HEK293 (cell line): ENCODE data around the gene PDE1C.

Experiments
- CTCF ChIA-PET: fragments of 350-600 bp; formaldehyde crosslinking; extraction: SDS; loops from one replicate; lab custom pipeline; 2021; ENCODE audit warnings: antibody characterized with exemption; lab: Yijun Ruan, JAX
- POLR2A ChIA-PET: fragments of 300-600 bp; formaldehyde crosslinking; extraction: SDS; loops from one replicate; lab custom pipeline; 2020; ENCODE audit warnings: antibody characterized with exemption, inconsistent platforms; lab: Yijun Ruan, JAX
- H3K27ac ChIP-seq: fragments of 200-500 bp; sonication (Bioruptor generic); 2 replicates; pipeline ENCODE4 v1.5.1; 2014; ENCODE audit warnings: low read depth, low read length, control low read depth, inconsistent platforms; ENCODE audit errors: extremely low read depth
- H3K36me3 ChIP-seq, 2 experiments: fragments of 200-500 bp in 1 of 2; sonication (Bioruptor generic) in 1 of 2; 1 replicate in 1 of 2; 2 replicates in 1 of 2; pipeline ENCODE4 v1.5.1; 2014 to 2017; ENCODE audit warnings: inconsistent platforms in 2 of 2, low read length in 2 of 2; ENCODE audit not compliant: control insufficient read depth in 2 of 2, insufficient read depth in 1 of 2
- H3K4me1 ChIP-seq: fragments of 200-500 bp; sonication (Bioruptor generic); 2 replicates; pipeline ENCODE4 v1.5.1; 2014; ENCODE audit warnings: mild to moderate bottlenecking, low read length, inconsistent platforms; ENCODE audit not compliant: control insufficient read depth, insufficient read depth
- H3K4me3 ChIP-seq: 2 replicates; pipeline ENCODE4 v1.5.1; 2011; ENCODE audit warnings: low read depth, mild to moderate bottlenecking, control low read depth, low read length, moderate library complexity
- H3K9me3 ChIP-seq: fragments of 200-500 bp; sonication (Bioruptor generic); 2 replicates; pipeline ENCODE4 v1.5.1; 2014; ENCODE audit warnings: low read depth, low read length, inconsistent platforms; ENCODE audit not compliant: control insufficient read depth, insufficient read depth
- HOXA7 ChIP-seq: sonication (generic); formaldehyde crosslinking; IDR thresholded peaks from 2 replicates; pipeline ENCODE4 v1.8.1; 2022; ENCODE audit warnings: missing genetic modification reagents, borderline replicate concordance
- MZF1 ChIP-seq: fragments of 450-650 bp; formaldehyde crosslinking; IDR thresholded peaks from 2 replicates; pipeline ENCODE4 v1.5.1; 2017; ENCODE audit warnings: missing biosample characterization, missing genetic modification characterization, borderline replicate concordance
- REPIN1 ChIP-seq: fragments of 450-650 bp; formaldehyde crosslinking; IDR thresholded peaks from 2 replicates; pipeline ENCODE4 v1.5.1; 2017; ENCODE audit warnings: missing biosample characterization, missing genetic modification characterization, low read depth
- SCRT1 ChIP-seq: fragments of 450-650 bp; formaldehyde crosslinking; IDR thresholded peaks from 2 replicates; pipeline ENCODE4 v1.5.1; 2016; ENCODE audit warnings: missing biosample characterization, missing genetic modification characterization, borderline replicate concordance
- SCRT2 ChIP-seq: fragments of 450-650 bp; formaldehyde crosslinking; IDR thresholded peaks from 2 replicates; pipeline ENCODE4 v1.5.1; 2016; ENCODE audit warnings: missing biosample characterization, missing genetic modification characterization
- SP2 ChIP-seq: fragments of 450-650 bp; formaldehyde crosslinking; IDR thresholded peaks from 2 replicates; pipeline ENCODE4 v1.5.1; 2016; ENCODE audit warnings: missing biosample characterization, missing genetic modification characterization
- ZBTB7A ChIP-seq: fragments of 450-650 bp; formaldehyde crosslinking; IDR thresholded peaks from 2 replicates; pipeline ENCODE4 v1.5.1; 2016; ENCODE audit warnings: low read depth, missing biosample characterization, missing genetic modification characterization
- ZEB2 ChIP-seq: fragments of 450-650 bp; formaldehyde crosslinking; IDR thresholded peaks from 2 replicates; pipeline ENCODE4 v1.5.1; 2016; ENCODE audit warnings: missing biosample characterization, missing genetic modification characterization
- ZFP37 ChIP-seq: fragments of 450-650 bp; formaldehyde crosslinking; IDR thresholded peaks from 2 replicates; pipeline ENCODE4 v1.5.1; 2016; ENCODE audit warnings: missing biosample characterization, missing genetic modification characterization
- ZNF132 ChIP-seq: fragments of 450-650 bp; formaldehyde crosslinking; IDR thresholded peaks from 2 replicates; pipeline ENCODE4 v1.5.1; 2017; ENCODE audit warnings: missing biosample characterization, missing genetic modification characterization, borderline replicate concordance
- ZNF174 ChIP-seq: fragments of 450-650 bp; formaldehyde crosslinking; IDR thresholded peaks from 2 replicates; pipeline ENCODE4 v1.5.0; 2017; ENCODE audit warnings: missing biosample characterization, mild to moderate bottlenecking, missing genetic modification characterization
- ZNF2 ChIP-seq: fragments of 450-650 bp; formaldehyde crosslinking; IDR thresholded peaks from 2 replicates; pipeline ENCODE4 v1.5.1; 2016; ENCODE audit warnings: missing biosample characterization, missing genetic modification characterization
- ZNF239 ChIP-seq: fragments of 450-650 bp; formaldehyde crosslinking; IDR thresholded peaks from 2 replicates; pipeline ENCODE4 v1.5.1; 2016; ENCODE audit warnings: missing biosample characterization, missing genetic modification characterization
- ZNF24 ChIP-seq: fragments of 450-650 bp; formaldehyde crosslinking; IDR thresholded peaks from 2 replicates; pipeline ENCODE4 v1.5.1; 2016; ENCODE audit warnings: missing biosample characterization, missing genetic modification characterization
- ZNF266 ChIP-seq: fragments of 450-650 bp; formaldehyde crosslinking; IDR thresholded peaks from 2 replicates; pipeline ENCODE4 v1.5.1; 2016; ENCODE audit warnings: missing biosample characterization, missing genetic modification characterization, low read depth
- ZNF366 ChIP-seq: fragments of 450-650 bp; formaldehyde crosslinking; conservative IDR thresholded peaks from 2 replicates; pipeline ENCODE4 v1.5.1; 2016; ENCODE audit warnings: missing biosample characterization, missing genetic modification characterization
- ZNF549 ChIP-seq: fragments of 450-650 bp; IDR thresholded peaks from 2 replicates; pipeline ENCODE4 v1.5.1; 2018; ENCODE audit warnings: missing biosample characterization, missing genetic modification characterization, mild to moderate bottlenecking, inconsistent platforms, moderate library complexity
- ZNF560 ChIP-seq: fragments of 450-650 bp; formaldehyde crosslinking; IDR thresholded peaks from 2 replicates; pipeline ENCODE4 v1.5.1; 2017; ENCODE audit warnings: missing biosample characterization, missing genetic modification characterization, borderline replicate concordance
- ZNF664 ChIP-seq: fragments of 450-650 bp; formaldehyde crosslinking; IDR thresholded peaks from 2 replicates; pipeline ENCODE4 v1.5.1; 2016; ENCODE audit warnings: missing biosample characterization, missing genetic modification characterization
- ZNF785 ChIP-seq: fragments of 450-650 bp; formaldehyde crosslinking; IDR thresholded peaks from 2 replicates; pipeline ENCODE4 v1.5.1; 2016; ENCODE audit warnings: missing biosample characterization, missing genetic modification characterization
- ZSCAN30 ChIP-seq: fragments of 450-650 bp; IDR thresholded peaks from 2 replicates; pipeline ENCODE4 v1.5.1; 2018; ENCODE audit warnings: missing biosample characterization, mild to moderate bottlenecking, missing genetic modification characterization, moderate library complexity
- TF ChIP-seq, protein P1 (sequence below): fragments of 450-650 bp; formaldehyde crosslinking; optimal IDR thresholded peaks from 2 replicates; pipeline ENCODE3; 2016; ENCODE audit warnings: missing biosample characterization, mild to moderate bottlenecking, missing genetic modification characterization
- TF ChIP-seq, protein P2 (sequence below): fragments of 450-650 bp; IDR thresholded peaks from 2 replicates; pipeline ENCODE4 v1.5.1; 2018; ENCODE audit warnings: missing biosample characterization, missing genetic modification characterization
- TF ChIP-seq, protein P3 (sequence below): fragments of 450-650 bp; formaldehyde crosslinking; IDR thresholded peaks from 2 replicates; pipeline ENCODE4 v1.5.1; 2016; ENCODE audit warnings: missing biosample characterization, missing genetic modification characterization
- TF ChIP-seq, protein P4 (sequence below): fragments of 450-650 bp; formaldehyde crosslinking; IDR thresholded peaks from 2 replicates; pipeline ENCODE4 v1.5.1; 2017; ENCODE audit warnings: missing biosample characterization, missing genetic modification characterization

Gene PDE1C

DNA sequence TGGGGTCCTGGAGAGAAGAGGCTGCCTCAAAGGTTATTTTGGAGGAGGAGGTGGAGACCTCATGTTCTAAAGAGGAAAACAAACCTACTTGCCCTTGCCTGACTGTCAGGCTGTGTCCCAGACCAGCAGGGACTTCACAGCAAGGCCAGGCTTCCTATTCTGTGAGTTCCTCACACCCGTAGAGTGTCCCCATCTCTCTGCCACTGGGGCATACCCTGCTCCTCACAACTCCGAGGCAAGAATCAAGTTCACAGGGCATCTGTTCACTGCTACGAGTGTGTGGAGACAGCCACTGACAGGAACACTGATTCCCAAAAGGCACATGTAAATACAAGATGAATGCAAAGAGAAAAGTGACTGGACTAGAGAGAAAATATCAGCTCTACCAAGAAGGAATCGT lies 38.0 kb downstream of the PDE1C start:
- TF ChIP-seq, protein P1, sequence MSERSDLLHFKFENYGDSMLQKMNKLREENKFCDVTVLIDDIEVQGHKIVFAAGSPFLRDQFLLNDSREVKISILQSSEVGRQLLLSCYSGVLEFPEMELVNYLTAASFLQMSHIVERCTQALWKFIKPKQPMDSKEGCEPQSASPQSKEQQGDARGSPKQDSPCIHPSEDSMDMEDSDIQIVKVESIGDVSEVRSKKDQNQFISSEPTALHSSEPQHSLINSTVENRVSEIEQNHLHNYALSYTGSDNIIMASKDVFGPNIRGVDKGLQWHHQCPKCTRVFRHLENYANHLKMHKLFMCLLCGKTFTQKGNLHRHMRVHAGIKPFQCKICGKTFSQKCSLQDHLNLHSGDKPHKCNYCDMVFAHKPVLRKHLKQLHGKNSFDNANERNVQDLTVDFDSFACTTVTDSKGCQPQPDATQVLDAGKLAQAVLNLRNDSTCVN (tag by site-specific recombination): no peak
- TF ChIP-seq ZBTB7A (tag by site-specific recombination) (no peak), ZNF266 (tag by site-specific recombination) (no peak), HOXA7 (CRISPR knock-in tag) (no peak), ZNF2 (tag by site-specific recombination) (no peak), ZNF785 (tag by site-specific recombination) (no peak), MZF1 (tag by site-specific recombination) (no peak), ZNF366 (tag by site-specific recombination) (no peak), ZNF24 (tag by site-specific recombination) (no peak), ZNF664 (tag by site-specific recombination) (no peak), ZSCAN30 (tag by site-specific recombination) (no peak)
- TF ChIP-seq, protein P2, sequence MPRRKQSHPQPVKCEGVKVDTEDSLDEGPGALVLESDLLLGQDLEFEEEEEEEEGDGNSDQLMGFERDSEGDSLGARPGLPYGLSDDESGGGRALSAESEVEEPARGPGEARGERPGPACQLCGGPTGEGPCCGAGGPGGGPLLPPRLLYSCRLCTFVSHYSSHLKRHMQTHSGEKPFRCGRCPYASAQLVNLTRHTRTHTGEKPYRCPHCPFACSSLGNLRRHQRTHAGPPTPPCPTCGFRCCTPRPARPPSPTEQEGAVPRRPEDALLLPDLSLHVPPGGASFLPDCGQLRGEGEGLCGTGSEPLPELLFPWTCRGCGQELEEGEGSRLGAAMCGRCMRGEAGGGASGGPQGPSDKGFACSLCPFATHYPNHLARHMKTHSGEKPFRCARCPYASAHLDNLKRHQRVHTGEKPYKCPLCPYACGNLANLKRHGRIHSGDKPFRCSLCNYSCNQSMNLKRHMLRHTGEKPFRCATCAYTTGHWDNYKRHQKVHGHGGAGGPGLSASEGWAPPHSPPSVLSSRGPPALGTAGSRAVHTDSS (tag by site-specific recombination): no peak
- ChIA-PET POLR2A (no interaction called here), CTCF (interaction anchor here (0.5 kb wide), 1 partner anchor 26 kb away, joined by 3 read pairs; no protein-coding TSS in a partner anchor)
- Histone ChIP-seq H3K4me1 (no peaks in the 10 kb centered on the region), H3K4me3 (no peak overlapping the region), H3K27ac (no peak overlapping the region), H3K9me3 (no peaks in the 10 kb centered on the region), H3K36me3 (no peaks in the 10 kb centered on the region)

DNA sequence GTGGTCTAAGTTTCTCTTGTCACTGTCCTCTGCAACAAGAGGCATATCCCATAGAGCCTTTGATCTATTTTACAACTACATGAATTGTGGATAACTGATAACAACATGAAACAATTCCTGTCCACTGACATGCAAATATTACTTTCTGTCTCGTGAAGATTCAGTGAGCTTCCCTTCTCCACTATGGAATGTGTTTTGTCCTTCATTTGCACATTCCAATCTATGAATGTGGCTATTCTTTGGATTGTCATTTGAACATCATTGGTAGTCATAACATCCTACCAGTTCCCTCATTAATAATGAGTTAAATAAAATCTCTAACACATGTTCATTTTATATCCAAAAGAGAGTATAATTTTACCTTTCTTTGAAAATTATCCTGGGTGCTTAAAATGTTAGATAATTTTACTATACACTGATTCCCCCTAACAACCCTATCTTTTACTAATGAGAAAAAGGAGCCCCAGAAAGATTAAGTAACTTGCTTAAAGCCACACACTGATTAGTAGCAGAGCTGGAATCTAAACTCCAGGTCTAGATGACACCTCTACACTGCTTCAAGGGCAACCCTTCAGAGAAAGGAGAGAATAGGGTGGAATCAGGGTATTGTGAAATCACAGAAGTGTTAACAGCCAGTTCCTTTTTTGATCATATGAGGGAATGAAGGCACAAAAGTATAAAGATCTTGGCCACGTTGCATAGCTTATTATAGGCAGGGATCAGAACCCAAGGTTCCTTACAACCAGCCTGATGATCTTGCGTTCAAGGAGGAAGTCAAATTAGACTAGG lies 39.1 kb downstream of the PDE1C start:
- H3K27ac ChIP-seq: no peak overlapping the region
- no peak for TF ChIP-seq ZNF132 (tag by site-specific recombination)
- no peak for TF ChIP-seq ZNF560 (tag by site-specific recombination)
- no peak for TF ChIP-seq ZFP37
- TF ChIP-seq SCRT2 (tag by site-specific recombination): no peak
- no peaks in the 10 kb centered on the region for H3K9me3 ChIP-seq
- CTCF ChIA-PET: interaction anchor here (0.7 kb wide), 1 partner anchor 15 kb away, joined by 3 read pairs; no protein-coding TSS in a partner anchor
- POLR2A ChIA-PET: no interaction called here
- no peaks in the 10 kb centered on the region for H3K36me3 ChIP-seq
- no peak overlapping the region for H3K4me3 ChIP-seq
- no peaks in the 10 kb centered on the region for H3K4me1 ChIP-seq

DNA sequence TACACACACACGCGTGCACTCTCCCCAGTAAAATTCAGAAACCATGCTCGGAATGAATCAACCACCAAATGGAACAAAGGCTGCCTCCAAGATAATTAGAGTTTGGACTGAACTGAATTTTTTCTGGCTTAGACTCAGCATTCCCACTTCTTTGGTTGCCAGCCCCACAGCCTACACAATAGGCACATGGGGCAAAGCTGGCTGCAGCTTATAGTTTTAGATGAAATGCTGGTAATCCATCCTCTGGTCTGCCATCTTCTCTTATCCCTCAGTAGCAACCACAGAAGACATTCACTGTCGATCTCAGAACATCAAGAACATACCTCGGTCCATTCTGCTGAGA lies 44.2 kb downstream of the PDE1C start:
- Histone ChIP-seq H3K36me3 (no peaks in the 10 kb centered on the region), H3K27ac (no peak overlapping the region), H3K9me3 (no peaks in the 10 kb centered on the region), H3K4me1 (no peaks in the 10 kb centered on the region), H3K4me3 (no peak overlapping the region)
- CTCF ChIA-PET: interaction anchor here (0.6 kb wide), 1 partner anchor 67 kb away, joined by 3 read pairs; no protein-coding TSS in a partner anchor
- POLR2A ChIA-PET: no interaction called here
- TF ChIP-seq, protein P3, sequence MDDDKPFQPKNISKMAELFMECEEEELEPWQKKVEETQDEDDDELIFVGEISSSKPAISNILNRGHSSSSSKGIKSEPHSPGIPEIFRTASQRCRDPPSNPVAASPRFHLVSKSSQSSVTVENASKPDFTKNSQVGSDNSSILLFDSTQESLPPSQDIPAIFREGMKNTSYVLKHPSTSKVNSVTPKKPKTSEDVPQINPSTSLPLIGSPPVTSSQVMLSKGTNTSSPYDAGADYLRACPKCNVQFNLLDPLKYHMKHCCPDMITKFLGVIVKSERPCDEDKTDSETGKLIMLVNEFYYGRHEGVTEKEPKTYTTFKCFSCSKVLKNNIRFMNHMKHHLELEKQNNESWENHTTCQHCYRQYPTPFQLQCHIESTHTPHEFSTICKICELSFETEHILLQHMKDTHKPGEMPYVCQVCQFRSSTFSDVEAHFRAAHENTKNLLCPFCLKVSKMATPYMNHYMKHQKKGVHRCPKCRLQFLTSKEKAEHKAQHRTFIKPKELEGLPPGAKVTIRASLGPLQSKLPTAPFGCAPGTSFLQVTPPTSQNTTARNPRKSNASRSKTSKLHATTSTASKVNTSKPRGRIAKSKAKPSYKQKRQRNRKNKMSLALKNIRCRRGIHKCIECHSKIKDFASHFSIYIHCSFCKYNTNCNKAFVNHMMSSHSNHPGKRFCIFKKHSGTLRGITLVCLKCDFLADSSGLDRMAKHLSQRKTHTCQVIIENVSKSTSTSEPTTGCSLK: no peak
- TF ChIP-seq, protein P4, sequence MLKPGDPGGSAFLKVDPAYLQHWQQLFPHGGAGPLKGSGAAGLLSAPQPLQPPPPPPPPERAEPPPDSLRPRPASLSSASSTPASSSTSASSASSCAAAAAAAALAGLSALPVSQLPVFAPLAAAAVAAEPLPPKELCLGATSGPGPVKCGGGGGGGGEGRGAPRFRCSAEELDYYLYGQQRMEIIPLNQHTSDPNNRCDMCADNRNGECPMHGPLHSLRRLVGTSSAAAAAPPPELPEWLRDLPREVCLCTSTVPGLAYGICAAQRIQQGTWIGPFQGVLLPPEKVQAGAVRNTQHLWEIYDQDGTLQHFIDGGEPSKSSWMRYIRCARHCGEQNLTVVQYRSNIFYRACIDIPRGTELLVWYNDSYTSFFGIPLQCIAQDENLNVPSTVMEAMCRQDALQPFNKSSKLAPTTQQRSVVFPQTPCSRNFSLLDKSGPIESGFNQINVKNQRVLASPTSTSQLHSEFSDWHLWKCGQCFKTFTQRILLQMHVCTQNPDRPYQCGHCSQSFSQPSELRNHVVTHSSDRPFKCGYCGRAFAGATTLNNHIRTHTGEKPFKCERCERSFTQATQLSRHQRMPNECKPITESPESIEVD: no peak
- TF ChIP-seq ZNF549 (tag by site-specific recombination) (no peak), SCRT1 (tag by site-specific recombination) (no peak), ZNF174 (tag by site-specific recombination) (no peak), ZNF239 (tag by site-specific recombination) (no peak), ZEB2 (tag by site-specific recombination) (no peak), REPIN1 (tag by site-specific recombination) (no peak), SP2 (tag by site-specific recombination) (no peak)
